SJCRH30 (cell line): ENCODE measurements around the gene CDH20. TPM values are rescaled to one million over a fixed set of nuclear protein-coding genes. Genes with fewer than 3 reads are reported as not detected.

Experiments used
- DNase-seq, 2 experiments: peaks; one replicate each; pipeline ENCODE4 v3.0.0-alpha.2; 2015 to 2020
- H3K27ac ChIP-seq: fragments of 250-450 bp; sonication (Bioruptor Pico); 2 replicates; pipeline ENCODE4 v1.5.1; 2020; ENCODE audit warnings: mild to moderate bottlenecking, moderate library complexity
- H3K27me3 ChIP-seq: fragments of 250-450 bp; sonication (Bioruptor Pico); 2 replicates; pipeline ENCODE4 v1.5.1; 2020; ENCODE audit warnings: mild to moderate bottlenecking, moderate library complexity
- H3K36me3 ChIP-seq: fragments of 250-450 bp; sonication (Bioruptor Pico); 2 replicates; pipeline ENCODE4 v1.5.1; 2020; ENCODE audit warnings: mild to moderate bottlenecking, moderate library complexity
- H3K4me1 ChIP-seq: fragments of 250-450 bp; sonication (Bioruptor Pico); 2 replicates; pipeline ENCODE4 v1.5.1; 2020; ENCODE audit warnings: mild to moderate bottlenecking, moderate library complexity
- H3K4me3 ChIP-seq: fragments of 250-450 bp; sonication (Bioruptor Pico); 2 replicates; pipeline ENCODE4 v1.5.1; 2020; ENCODE audit warnings: mild to moderate bottlenecking, moderate library complexity
- H3K9me3 ChIP-seq: fragments of 250-450 bp; sonication (Bioruptor Pico); replicated peaks from 2 replicates; pipeline ENCODE4 v1.5.1; 2020; ENCODE audit warnings: mild to moderate bottlenecking, moderate library complexity
- total RNA-seq: library from RNA; depleted of rRNA; stranded (reverse); fragments of >200 nt; shearing (Covaris generic); gene quantifications from 2 replicates; pipeline ENCODE4 v1.2.3, GENCODE V29; 2014

Gene CDH20
- total RNA-seq, 1 experiment from 2014 or later: not detected

GRCh38 chr18:61549889-61550288, 216.7 kb downstream of the CDH20 start:
- Histone ChIP-seq H3K36me3 (no peaks in the 10 kb centered on the region), H3K4me3 (no peak overlapping the region), H3K9me3 (no peaks in the 10 kb centered on the region), H3K27me3 (no peaks in the 10 kb centered on the region), H3K4me1 (no peaks in the 10 kb centered on the region), H3K27ac (no peak overlapping the region)
- DNase-seq: no peak

DNA sequence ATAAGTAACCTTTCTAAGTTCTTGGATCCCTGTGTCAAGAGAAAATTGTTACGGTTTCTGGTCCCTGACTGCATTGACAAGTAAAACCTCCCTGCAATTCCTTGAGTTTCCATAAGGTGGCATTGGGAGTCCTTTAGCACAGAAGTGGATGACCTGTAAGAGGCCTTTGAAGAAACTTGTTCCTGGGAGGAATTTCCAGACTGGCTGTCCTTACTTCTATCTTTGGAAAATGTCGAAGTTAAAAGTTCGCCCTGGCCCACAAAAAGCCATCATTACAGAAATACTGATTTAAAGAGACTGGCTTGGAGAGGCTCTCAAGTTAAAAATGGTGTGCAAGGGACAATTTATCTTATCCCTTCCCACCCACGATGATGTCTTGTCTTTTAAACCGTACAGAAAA, 218.4 kb downstream of the CDH20 start:
- Histone ChIP-seq H3K27me3 (no peaks in the 10 kb centered on the region), H3K4me1 (peaks cover 7% of the 10 kb centered on the region), H3K4me3 (peak overlapping the region; percentile 25; the same call in 1 of the 2 replicates), H3K36me3 (no peaks in the 10 kb centered on the region), H3K27ac (no peak overlapping the region), H3K9me3 (no peaks in the 10 kb centered on the region)
- DNase-seq: peak; percentile 61 to 84

DNA sequence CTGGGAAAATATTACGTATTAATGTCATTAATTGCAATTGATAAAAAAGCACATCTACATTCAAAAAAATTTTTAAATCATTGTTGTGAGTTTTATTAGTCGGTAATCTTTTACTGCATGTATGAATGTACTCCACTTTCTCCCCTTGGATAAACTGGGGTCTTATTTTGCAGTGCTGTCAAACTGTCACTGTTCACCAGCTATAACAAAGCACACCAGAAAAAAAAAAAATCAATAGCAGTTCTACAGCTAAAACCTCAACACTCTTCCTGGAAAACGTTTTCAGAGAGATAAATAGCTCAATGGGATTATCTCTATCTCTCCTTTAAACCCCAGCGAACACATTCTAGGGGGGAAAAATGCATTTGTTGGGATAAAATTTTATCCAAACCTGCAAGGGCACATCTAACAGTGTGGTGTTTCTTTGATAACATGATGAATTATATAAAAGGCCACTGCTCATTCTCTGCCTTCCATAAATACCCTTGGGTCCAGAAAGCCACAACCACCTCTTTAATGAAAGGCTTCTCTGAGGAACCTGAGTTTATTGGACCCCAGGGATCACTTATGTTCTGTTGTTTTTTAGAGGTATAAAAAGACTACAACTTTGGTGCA, 219.9 kb downstream of the CDH20 start:
- DNase-seq: no peak
- H3K36me3 ChIP-seq: no peaks in the 10 kb centered on the region
- no peak overlapping the region for H3K27ac ChIP-seq
- no peak overlapping the region for H3K4me3 ChIP-seq
- peaks cover 16% of the 10 kb centered on the region for H3K4me1 ChIP-seq
- no peaks in the 10 kb centered on the region for H3K27me3 ChIP-seq
- no peaks in the 10 kb centered on the region for H3K9me3 ChIP-seq

DNA sequence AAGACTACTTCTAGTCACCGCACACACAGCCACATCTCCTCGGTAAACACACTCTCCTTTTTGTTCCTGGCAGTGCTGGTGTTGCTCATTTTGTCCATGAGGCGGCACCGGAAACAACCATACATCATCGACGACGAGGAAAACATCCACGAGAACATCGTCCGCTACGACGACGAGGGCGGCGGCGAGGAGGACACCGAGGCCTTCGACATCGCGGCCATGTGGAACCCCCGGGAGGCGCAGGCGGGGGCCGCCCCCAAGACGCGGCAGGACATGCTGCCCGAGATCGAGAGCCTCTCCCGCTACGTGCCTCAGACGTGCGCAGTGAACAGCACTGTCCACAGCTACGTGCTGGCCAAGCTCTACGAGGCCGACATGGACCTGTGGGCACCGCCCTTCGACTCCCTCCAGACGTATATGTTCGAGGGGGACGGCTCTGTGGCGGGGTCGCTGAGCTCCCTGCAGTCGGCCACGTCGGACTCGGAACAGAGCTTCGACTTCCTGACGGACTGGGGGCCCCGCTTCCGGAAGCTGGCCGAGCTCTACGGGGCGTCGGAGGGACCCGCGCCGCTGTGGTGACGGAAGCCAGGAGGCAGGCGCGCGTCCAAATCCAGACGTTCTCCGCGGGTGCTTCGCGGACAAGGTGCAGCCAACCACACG, 221.0 kb downstream of the CDH20 start:
- Histone ChIP-seq H3K4me3 (no peak overlapping the region), H3K27me3 (no peaks in the 10 kb centered on the region), H3K27ac (no peak overlapping the region), H3K36me3 (no peaks in the 10 kb centered on the region), H3K4me1 (peaks cover 16% of the 10 kb centered on the region), H3K9me3 (no peaks in the 10 kb centered on the region; the same call in 1 of the 2 replicates)
- DNase-seq: no peak

DNA sequence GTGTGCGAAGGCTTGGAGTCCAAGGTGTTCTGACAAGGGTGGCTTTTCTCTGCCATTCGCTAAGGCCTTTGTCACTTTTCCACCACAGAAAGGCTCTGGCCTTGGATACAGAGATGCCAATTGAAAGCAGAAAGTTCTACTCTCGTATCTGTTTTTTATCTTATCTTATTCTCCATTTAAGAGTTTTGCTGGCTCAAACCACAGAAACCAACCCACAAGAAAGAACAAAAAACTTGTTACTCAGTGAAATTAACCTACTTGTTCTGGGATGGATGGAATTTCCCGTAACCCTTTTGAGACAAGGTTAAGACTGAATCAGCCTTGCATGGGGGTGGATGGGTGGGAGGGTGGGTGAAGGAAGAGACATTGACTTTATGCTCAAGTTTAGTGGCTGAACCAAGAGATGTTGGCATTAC, 221.7 kb downstream of the CDH20 start:
- H3K27me3 ChIP-seq: no peaks in the 10 kb centered on the region
- no peak overlapping the region for H3K4me3 ChIP-seq
- H3K4me1 ChIP-seq: peaks cover 16% of the 10 kb centered on the region
- H3K36me3 ChIP-seq: no peaks in the 10 kb centered on the region
- no peak for DNase-seq
- no peak overlapping the region for H3K27ac ChIP-seq
- no peaks in the 10 kb centered on the region; the same call in 1 of the 2 replicates for H3K9me3 ChIP-seq

DNA sequence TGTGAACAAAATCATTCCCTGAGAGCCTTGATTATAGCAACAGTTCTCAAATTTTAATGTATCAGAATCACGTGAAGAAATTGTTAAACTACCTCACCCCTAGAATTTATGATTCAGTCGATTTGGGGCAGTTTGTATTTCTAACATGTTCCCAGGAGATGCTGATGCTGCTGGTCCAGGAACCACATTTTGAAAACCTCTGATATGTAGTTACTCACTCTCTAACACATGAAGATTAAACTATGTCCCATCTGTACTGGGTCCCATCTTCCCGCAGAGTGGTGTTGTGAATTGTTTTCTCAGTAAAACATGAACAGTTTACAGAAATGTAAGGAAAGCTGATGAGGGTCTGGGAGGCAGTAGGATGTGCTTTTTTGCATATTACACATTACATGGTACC, 223.1 kb downstream of the CDH20 start:
- Histone ChIP-seq H3K36me3 (no peaks in the 10 kb centered on the region), H3K9me3 (no peaks in the 10 kb centered on the region; the same call in 1 of the 2 replicates), H3K4me3 (no peak overlapping the region), H3K27ac (peak overlapping the region; percentile 42), H3K4me1 (peaks cover 16% of the 10 kb centered on the region), H3K27me3 (no peaks in the 10 kb centered on the region)
- no peak for DNase-seq

DNA sequence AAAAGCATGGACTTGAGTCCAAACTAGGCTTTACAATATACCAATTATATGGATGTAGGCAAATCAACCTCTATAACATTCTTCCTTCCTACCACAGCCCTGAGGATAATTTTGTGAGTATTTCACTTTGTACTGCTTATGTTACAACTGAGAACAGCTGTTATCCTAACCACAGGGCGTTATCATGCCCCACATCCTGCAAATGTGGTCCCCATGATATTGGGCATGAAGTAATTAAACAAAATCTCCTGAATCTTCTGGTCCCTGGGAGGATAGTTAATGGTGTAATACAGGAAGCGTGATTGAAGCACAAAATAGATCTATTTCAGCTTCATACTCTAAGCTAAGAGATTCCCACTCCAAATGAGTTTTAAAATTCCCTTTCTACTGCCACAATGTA, 223.6 kb downstream of the CDH20 start:
- no peaks in the 10 kb centered on the region for H3K27me3 ChIP-seq
- no peaks in the 10 kb centered on the region; the same call in 1 of the 2 replicates for H3K9me3 ChIP-seq
- H3K36me3 ChIP-seq: no peaks in the 10 kb centered on the region
- no peak overlapping the region for H3K4me3 ChIP-seq
- H3K27ac ChIP-seq: peak overlapping the region; percentile 42
- peaks cover 16% of the 10 kb centered on the region for H3K4me1 ChIP-seq
- DNase-seq: peak; percentile 53 to 78

- no peaks in the 10 kb centered on the region for H3K27me3 ChIP-seq
- H3K4me3 ChIP-seq: no peak overlapping the region
- DNase-seq: no peak
- H3K27ac ChIP-seq: no peak overlapping the region
- H3K36me3 ChIP-seq: no peaks in the 10 kb centered on the region
- H3K9me3 ChIP-seq: no peaks in the 10 kb centered on the region
- H3K4me1 ChIP-seq: no peaks in the 10 kb centered on the region
These were observed 236.1 kb downstream of the CDH20 start for GRCh38 chr18:61569176-61569892.

DNA sequence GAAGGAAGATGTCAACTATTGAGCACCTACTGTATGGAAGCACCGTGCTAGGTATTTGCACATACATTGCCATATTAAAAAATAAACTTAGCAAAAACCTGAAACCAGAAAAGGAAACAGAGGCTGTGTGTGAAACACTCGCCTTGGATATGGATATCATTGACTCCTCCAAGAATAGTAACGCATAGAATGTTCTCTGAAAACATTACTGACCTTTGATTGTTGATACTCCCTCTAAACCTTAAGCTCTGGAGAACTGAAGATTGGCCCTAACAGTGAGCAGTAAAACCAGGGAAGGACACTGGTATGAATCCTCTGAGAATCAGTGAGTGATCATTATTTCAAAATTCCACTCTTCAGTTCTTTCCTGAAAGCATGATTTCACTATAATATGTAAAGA, 236.8 kb downstream of the CDH20 start:
- Histone ChIP-seq H3K36me3 (no peaks in the 10 kb centered on the region), H3K4me1 (no peaks in the 10 kb centered on the region), H3K4me3 (no peak overlapping the region), H3K27ac (no peak overlapping the region), H3K9me3 (no peaks in the 10 kb centered on the region), H3K27me3 (no peaks in the 10 kb centered on the region)
- DNase-seq: no peak

- no peaks in the 10 kb centered on the region for H3K9me3 ChIP-seq
- H3K27ac ChIP-seq: no peak overlapping the region
- no peak overlapping the region for H3K4me3 ChIP-seq
- H3K27me3 ChIP-seq: no peaks in the 10 kb centered on the region
- no peaks in the 10 kb centered on the region for H3K4me1 ChIP-seq
- no peaks in the 10 kb centered on the region for H3K36me3 ChIP-seq
- DNase-seq: no peak
These were observed 238.9 kb downstream of the CDH20 start for GRCh38 chr18:61572084-61572655.

DNA sequence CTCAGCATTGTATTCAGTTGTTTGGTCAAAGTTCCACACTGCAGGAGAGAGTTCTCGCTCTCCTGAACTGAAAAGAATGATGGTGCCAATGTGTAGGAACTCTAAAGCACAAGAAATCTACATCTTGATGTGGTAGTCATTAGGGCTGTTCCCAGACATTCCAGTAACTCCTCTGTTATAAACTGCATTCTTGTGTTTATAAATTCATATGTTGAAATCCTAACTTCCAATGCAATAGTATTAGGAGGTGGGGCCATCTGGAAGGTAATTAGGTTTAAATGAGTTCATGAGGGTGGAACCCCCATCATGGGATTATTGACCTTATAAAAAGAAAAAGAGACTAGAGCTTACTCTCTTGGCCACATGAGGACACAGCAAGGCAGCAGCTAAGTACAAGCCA, 239.6 kb downstream of the CDH20 start:
- no peaks in the 10 kb centered on the region for H3K9me3 ChIP-seq
- H3K36me3 ChIP-seq: no peaks in the 10 kb centered on the region
- no peaks in the 10 kb centered on the region for H3K27me3 ChIP-seq
- no peak overlapping the region for H3K27ac ChIP-seq
- H3K4me1 ChIP-seq: no peaks in the 10 kb centered on the region
- H3K4me3 ChIP-seq: no peak overlapping the region
- DNase-seq: no peak

DNA sequence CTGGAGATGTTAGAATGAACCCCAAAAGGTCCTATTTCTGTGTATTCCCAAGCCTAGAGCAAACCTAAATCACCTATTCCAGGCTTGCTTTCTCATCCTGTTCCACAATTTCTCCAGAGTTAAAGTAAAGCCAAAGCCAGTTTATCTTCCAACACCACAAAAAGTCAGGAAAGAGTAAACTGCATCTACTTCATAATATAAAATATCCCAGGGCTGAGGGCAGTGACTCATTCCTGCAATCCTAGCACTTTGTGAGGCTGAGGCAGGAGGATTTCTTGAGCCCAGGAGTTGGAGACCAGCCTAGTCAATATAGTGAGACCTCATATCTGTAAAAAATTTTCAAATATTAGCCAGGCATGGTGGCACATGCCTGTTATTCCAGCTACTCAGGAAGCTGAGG, 241.4 kb downstream of the CDH20 start:
- Histone ChIP-seq H3K36me3 (no peaks in the 10 kb centered on the region), H3K4me1 (peaks cover 9% of the 10 kb centered on the region; the same call in 1 of the 2 replicates), H3K27me3 (no peaks in the 10 kb centered on the region), H3K27ac (no peak overlapping the region), H3K9me3 (no peaks in the 10 kb centered on the region), H3K4me3 (no peak overlapping the region)
- DNase-seq: no peak

- Histone ChIP-seq H3K9me3 (no peaks in the 10 kb centered on the region), H3K4me3 (no peak overlapping the region), H3K27ac (no peak overlapping the region), H3K36me3 (no peaks in the 10 kb centered on the region), H3K27me3 (no peaks in the 10 kb centered on the region), H3K4me1 (peaks cover 12% of the 10 kb centered on the region; the same call in 1 of the 2 replicates)
- DNase-seq: no peak
These were observed 242.2 kb downstream of the CDH20 start for GRCh38 chr18:61575419-61575818.

DNA sequence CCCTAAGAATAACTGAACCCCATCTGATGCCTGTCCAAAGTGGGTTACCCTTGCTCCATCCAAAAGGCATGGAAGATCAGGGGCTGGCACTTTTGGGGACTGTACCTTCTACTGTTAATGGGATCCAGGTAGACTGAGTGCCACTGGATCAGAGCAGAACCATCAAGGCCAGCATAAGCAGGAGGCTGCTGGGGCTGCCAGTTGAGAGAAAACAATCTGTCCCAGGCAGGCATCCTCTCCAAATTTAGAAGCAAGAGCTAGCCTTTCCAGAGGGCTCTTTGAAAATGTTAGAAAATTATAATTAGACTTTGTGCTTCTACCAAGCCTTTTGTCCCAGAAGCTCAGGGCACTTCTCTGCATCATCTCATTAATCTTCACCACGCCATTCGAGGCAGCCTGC, 245.6 kb downstream of the CDH20 start:
- H3K27ac ChIP-seq: no peak overlapping the region
- no peaks in the 10 kb centered on the region for H3K36me3 ChIP-seq
- H3K4me3 ChIP-seq: no peak overlapping the region
- H3K9me3 ChIP-seq: no peaks in the 10 kb centered on the region
- H3K4me1 ChIP-seq: peaks cover 12% of the 10 kb centered on the region; the same call in 1 of the 2 replicates
- DNase-seq: no peak
- H3K27me3 ChIP-seq: no peaks in the 10 kb centered on the region

DNA sequence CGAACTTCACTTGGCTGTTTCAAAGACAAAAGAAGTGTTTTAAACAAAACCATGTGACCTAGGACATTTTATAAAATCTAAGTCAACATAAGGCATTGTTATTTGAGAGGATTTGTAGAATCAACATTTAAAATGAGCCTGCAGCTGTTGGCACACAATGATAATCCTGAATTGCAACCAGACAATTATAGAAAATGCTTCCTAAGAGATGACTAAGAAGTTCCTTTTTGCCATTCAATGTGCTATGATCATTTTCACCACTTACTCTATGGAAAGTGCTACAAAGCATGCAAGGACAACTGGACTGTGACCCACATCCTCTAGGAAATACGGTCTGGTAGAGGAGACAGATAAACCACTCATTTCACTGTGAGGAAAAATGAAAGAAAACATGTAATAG, 246.4 kb downstream of the CDH20 start:
- Histone ChIP-seq H3K36me3 (no peaks in the 10 kb centered on the region), H3K4me1 (peaks cover 12% of the 10 kb centered on the region; the same call in 1 of the 2 replicates), H3K4me3 (no peak overlapping the region), H3K27ac (no peak overlapping the region; the same call in 1 of the 2 replicates), H3K9me3 (no peaks in the 10 kb centered on the region), H3K27me3 (no peaks in the 10 kb centered on the region)
- DNase-seq: peak in 1 of 2 experiments; percentile 13
